Stimulated activated effector memory CD8-positive, alpha-beta T cell treated with anti-CD3 and anti-CD28 coated beads, Interleukin-12 subunit alpha, Interleukin-12 subunit beta, amount 100 ng/mL, for 72 hours (primary cell): ENCODE results near the gene CTRB1.
"Not testable (repeated sequence)": the region's sequence is repeated elsewhere in the genome, so short reads cannot be mapped to it uniquely, and the experiment has no call there.

Experiments used
- ATAC-seq: fragments of 150-1000 bp; cut with Tn5 transposase; 2 replicates; pipeline ENCODE4 v1.10.0; 2021
- DNase-seq, 2 donors: peaks; one replicate each; pipeline ENCODE4 v3.0.0; 2021 to 2022; ENCODE audit warnings: low spot score in 2 of 2
- H3K27ac Mint-ChIP-seq: one replicate; pipeline ENCODE4 v1.8.0; 2022; ENCODE audit warnings: mild to moderate bottlenecking, mixed read lengths
- H3K36me3 Mint-ChIP-seq: one replicate; pipeline ENCODE4 v1.8.0; 2022; ENCODE audit warnings: mild to moderate bottlenecking, mixed read lengths
- H3K4me1 Mint-ChIP-seq: one replicate; pipeline ENCODE4 v1.8.0; 2022; ENCODE audit warnings: mixed read lengths
- H3K4me3 Mint-ChIP-seq: one replicate; pipeline ENCODE4 v1.8.0; 2022; ENCODE audit warnings: mild to moderate bottlenecking, mixed read lengths
- H3K9me3 Mint-ChIP-seq: one replicate; pipeline ENCODE4 v1.8.0; 2022; ENCODE audit warnings: mixed read lengths

CTRB1 gene

GRCh38 chr16:75262800-75263127 is 44.0 kb downstream of the CTRB1 start:
- H3K4me3 Mint-ChIP-seq: no peak overlapping the region
- peak; percentile 2 for ATAC-seq

GRCh38 chr16:75263291-75263962 is 44.6 kb downstream of the CTRB1 start:
- Mint-ChIP-seq H3K4me1 (peaks cover 14% of the 10 kb centered on the region), H3K4me3 (no peak overlapping the region), H3K27ac (no peak overlapping the region), H3K9me3 (no peaks in the 10 kb centered on the region), H3K36me3 (no peaks in the 10 kb centered on the region)
- ATAC-seq (no peak), DNase-seq (no peak)

More at GRCh38 chr16:75262800-75263127, 44.0 kb downstream of the CTRB1 start:
- Mint-ChIP-seq H3K36me3 (peaks cover 6% of the 10 kb centered on the region), H3K4me1 (peaks cover 14% of the 10 kb centered on the region), H3K27ac (no peak overlapping the region), H3K9me3 (no peaks in the 10 kb centered on the region)
- DNase-seq: no peak

GRCh38 chr16:75263963-75264445 is 45.2 kb downstream of the CTRB1 start:
- Mint-ChIP-seq H3K27ac (no peak overlapping the region), H3K4me1 (peaks cover 14% of the 10 kb centered on the region), H3K36me3 (no peaks in the 10 kb centered on the region), H3K4me3 (peak overlapping the region; percentile 44), H3K9me3 (no peaks in the 10 kb centered on the region)
- DNase-seq: no peak
- ATAC-seq: peak; percentile 27

- ATAC-seq: no peak
- H3K27ac Mint-ChIP-seq: no peak overlapping the region
Observed at GRCh38 chr16:75264457-75264998, 45.7 kb downstream of the CTRB1 start.

GRCh38 chr16:75264999-75265910 is 46.5 kb downstream of the CTRB1 start:
- no peak for DNase-seq
- no peaks in the 10 kb centered on the region for H3K9me3 Mint-ChIP-seq
- ATAC-seq: no peak
- peak overlapping the region; percentile 60 for H3K4me3 Mint-ChIP-seq
- H3K36me3 Mint-ChIP-seq: no peaks in the 10 kb centered on the region
- H3K27ac Mint-ChIP-seq: no peak overlapping the region
- peaks cover 14% of the 10 kb centered on the region for H3K4me1 Mint-ChIP-seq

More at GRCh38 chr16:75264457-75264998, 45.7 kb downstream of the CTRB1 start:
- no peaks in the 10 kb centered on the region for H3K36me3 Mint-ChIP-seq
- peaks cover 14% of the 10 kb centered on the region for H3K4me1 Mint-ChIP-seq
- H3K4me3 Mint-ChIP-seq: peak overlapping the region; percentile 44
- H3K9me3 Mint-ChIP-seq: no peaks in the 10 kb centered on the region
- DNase-seq: no peak

GRCh38 chr16:75265911-75266701 is 47.3 kb downstream of the CTRB1 start:
- Mint-ChIP-seq H3K4me3 (peak overlapping the region; percentile 60), H3K4me1 (peaks cover 14% of the 10 kb centered on the region), H3K36me3 (no peaks in the 10 kb centered on the region), H3K9me3 (no peaks in the 10 kb centered on the region), H3K27ac (no peak overlapping the region)
- ATAC-seq: no peak
- DNase-seq: no peak

GRCh38 chr16:75266738-75267630 is 48.2 kb downstream of the CTRB1 start:
- peak overlapping the region; percentile 60 for H3K4me3 Mint-ChIP-seq
- no peaks in the 10 kb centered on the region for H3K36me3 Mint-ChIP-seq
- DNase-seq (no peak), ATAC-seq (no peak)
- H3K27ac Mint-ChIP-seq: no peak overlapping the region
- H3K9me3 Mint-ChIP-seq: no peaks in the 10 kb centered on the region
- H3K4me1 Mint-ChIP-seq: peaks cover 14% of the 10 kb centered on the region

- ATAC-seq: no peak
- H3K36me3 Mint-ChIP-seq: no peaks in the 10 kb centered on the region
- no peak for DNase-seq
- no peak overlapping the region for H3K4me3 Mint-ChIP-seq
- H3K27ac Mint-ChIP-seq: no peak overlapping the region
- peaks cover 14% of the 10 kb centered on the region for H3K4me1 Mint-ChIP-seq
- H3K9me3 Mint-ChIP-seq: no peaks in the 10 kb centered on the region
Observed at GRCh38 chr16:75267631-75268264, 49.0 kb downstream of the CTRB1 start.

- not testable (repeated sequence) for H3K9me3 Mint-ChIP-seq, H3K27ac Mint-ChIP-seq, ATAC-seq, DNase-seq, H3K36me3 Mint-ChIP-seq, H3K4me3 Mint-ChIP-seq
- H3K4me1 Mint-ChIP-seq: peaks cover 13% of the 10 kb centered on the region
Observed at GRCh38 chr16:75269358-75269757, 50.6 kb downstream of the CTRB1 start.

GRCh38 chr16:75271441-75272096 is 52.8 kb downstream of the CTRB1 start:
- peaks cover 8% of the 10 kb centered on the region for H3K4me1 Mint-ChIP-seq
- no peak overlapping the region for H3K27ac Mint-ChIP-seq
- ATAC-seq: no peak
- no peaks in the 10 kb centered on the region for H3K36me3 Mint-ChIP-seq
- DNase-seq: no peak
- no peaks in the 10 kb centered on the region for H3K9me3 Mint-ChIP-seq
- H3K4me3 Mint-ChIP-seq: no peak overlapping the region

GRCh38 chr16:75272097-75272551 is 53.3 kb downstream of the CTRB1 start:
- H3K36me3 Mint-ChIP-seq: no peaks in the 10 kb centered on the region
- H3K27ac Mint-ChIP-seq: no peak overlapping the region
- no peak overlapping the region for H3K4me3 Mint-ChIP-seq
- H3K4me1 Mint-ChIP-seq: peaks cover 7% of the 10 kb centered on the region
- no peaks in the 10 kb centered on the region for H3K9me3 Mint-ChIP-seq
- no peak for DNase-seq
- no peak for ATAC-seq

- not testable (repeated sequence) for H3K36me3 Mint-ChIP-seq, H3K4me3 Mint-ChIP-seq, H3K4me1 Mint-ChIP-seq, DNase-seq, H3K9me3 Mint-ChIP-seq, ATAC-seq, H3K27ac Mint-ChIP-seq
Observed at GRCh38 chr16:75272629-75273028, 53.8 kb downstream of the CTRB1 start.
